IPS-18a (cell line): Measurements from ENCODE around the gene ZNF497.

Experiments
- H3K27ac ChIP-seq: one replicate; pipeline ENCODE4 v1.5.1; 2013; ENCODE audit warnings: low read length
- H3K27me3 ChIP-seq: one replicate; pipeline ENCODE4 v1.6.1; 2013; ENCODE audit warnings: mild to moderate bottlenecking, low read length; ENCODE audit not compliant: control insufficient read depth, insufficient read depth
- H3K36me3 ChIP-seq: one replicate; pipeline ENCODE4 v1.6.1; 2013; ENCODE audit warnings: low read depth, low read length; ENCODE audit not compliant: control insufficient read depth
- H3K4me1 ChIP-seq: one replicate; pipeline ENCODE4 v1.6.1; 2013; ENCODE audit warnings: low read depth, low read length; ENCODE audit not compliant: control insufficient read depth
- H3K4me3 ChIP-seq: one replicate; pipeline ENCODE4 v1.5.1; 2013; ENCODE audit warnings: low read length
- H3K9ac ChIP-seq: one replicate; pipeline ENCODE4 v1.6.1; 2013; ENCODE audit warnings: mild to moderate bottlenecking, low read length, moderate library complexity
- H3K9me3 ChIP-seq: one replicate; pipeline ENCODE4 v1.6.1; 2013; ENCODE audit warnings: low read depth, low read length; ENCODE audit not compliant: control insufficient read depth

Gene ZNF497

GRCh38 chr19:58307736-58308135 is 54.8 kb downstream of the ZNF497 start:
- peaks cover 26% of the 10 kb centered on the region for H3K36me3 ChIP-seq

GRCh38 chr19:58305932-58306323 is 56.6 kb downstream of the ZNF497 start:
- H3K27ac ChIP-seq: no peak overlapping the region
- H3K4me1 ChIP-seq: peaks cover 3% of the 10 kb centered on the region
- peak overlapping the region; percentile 85 for H3K4me3 ChIP-seq
- no peaks in the 10 kb centered on the region for H3K9me3 ChIP-seq
- no peaks in the 10 kb centered on the region for H3K27me3 ChIP-seq
- peaks cover 18% of the 10 kb centered on the region for H3K36me3 ChIP-seq
- peak overlapping the region; percentile 69 for H3K9ac ChIP-seq

More at GRCh38 chr19:58307736-58308135, 54.8 kb downstream of the ZNF497 start:
- no peaks in the 10 kb centered on the region for H3K9me3 ChIP-seq
- H3K4me3 ChIP-seq: no peak overlapping the region
- H3K27ac ChIP-seq: no peak overlapping the region
- peaks cover 3% of the 10 kb centered on the region for H3K4me1 ChIP-seq
- H3K9ac ChIP-seq: no peak overlapping the region
- H3K27me3 ChIP-seq: no peaks in the 10 kb centered on the region

GRCh38 chr19:58305065-58305931 is 57.3 kb downstream of the ZNF497 start, which contains the start of gene ERVK3-1:
ERVK3-1 (plus strand) TSS chr19:58305377; CDS start chr19:58312169, 6,792 bp downstream.
- Histone ChIP-seq H3K4me3 (peak within 1 kb of the TSS; percentile 85), H3K27ac (no peak within 1 kb of the TSS), H3K36me3 (peaks cover 24% of the 10 kb centered on the region), H3K27me3 (no peaks in the 10 kb centered on the region), H3K9ac (peak within 1 kb of the TSS; percentile 69), H3K9me3 (no peaks in the 10 kb centered on the region), H3K4me1 (peaks cover 3% of the 10 kb centered on the region)

- Histone ChIP-seq H3K36me3 (peaks cover 30% of the 10 kb centered on the region), H3K27ac (no peak overlapping the region), H3K27me3 (no peaks in the 10 kb centered on the region), H3K9ac (no peak overlapping the region), H3K4me3 (peak overlapping the region; percentile 85), H3K9me3 (no peaks in the 10 kb centered on the region), H3K4me1 (peaks cover 3% of the 10 kb centered on the region)
Measured at GRCh38 chr19:58304748-58305064, 57.8 kb downstream of the ZNF497 start.
